Raji (cell line): ENCODE data around the gene ACACA.

Source experiments
- POLR2A ChIP-seq: IDR thresholded peaks from 2 replicates; pipeline ENCODE4 v1.6.1; 2011; ENCODE audit warnings: low read depth, low read length, control low read depth; ENCODE audit not compliant: insufficient read depth

ACACA gene

DNA sequence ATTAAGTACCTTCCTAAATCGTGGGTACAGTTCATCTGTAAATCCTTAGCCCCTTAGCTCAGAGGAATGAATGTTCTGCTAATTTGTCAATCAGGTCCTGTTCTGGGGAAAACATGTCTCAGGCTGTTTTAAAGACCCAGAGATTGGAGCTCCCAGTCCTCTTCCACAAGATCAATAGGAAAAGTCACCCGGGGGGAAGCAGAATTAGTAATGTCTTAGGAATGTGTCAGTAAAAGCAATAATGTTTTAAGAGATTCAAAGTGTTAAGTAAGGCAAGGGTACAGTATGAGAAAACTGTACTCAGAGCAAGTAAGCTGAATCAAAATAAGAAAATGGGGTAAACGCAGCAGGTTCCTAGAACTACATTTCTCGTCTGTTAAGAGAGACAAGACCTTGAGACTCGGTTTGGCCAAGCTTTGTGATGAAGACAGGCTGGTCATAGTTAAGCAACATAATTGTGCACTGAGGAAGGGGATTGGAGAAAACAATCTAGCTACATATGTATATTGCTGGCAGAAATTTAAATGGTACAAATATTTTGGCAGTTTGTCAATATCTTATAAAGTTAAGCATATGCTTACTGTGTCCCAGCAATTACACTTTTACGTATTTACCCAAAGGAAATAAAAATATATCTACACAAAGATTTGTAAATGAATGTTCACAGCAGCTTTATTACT is 223.7 kb downstream of the ACACA start:
- no peak for TF ChIP-seq POLR2A

DNA sequence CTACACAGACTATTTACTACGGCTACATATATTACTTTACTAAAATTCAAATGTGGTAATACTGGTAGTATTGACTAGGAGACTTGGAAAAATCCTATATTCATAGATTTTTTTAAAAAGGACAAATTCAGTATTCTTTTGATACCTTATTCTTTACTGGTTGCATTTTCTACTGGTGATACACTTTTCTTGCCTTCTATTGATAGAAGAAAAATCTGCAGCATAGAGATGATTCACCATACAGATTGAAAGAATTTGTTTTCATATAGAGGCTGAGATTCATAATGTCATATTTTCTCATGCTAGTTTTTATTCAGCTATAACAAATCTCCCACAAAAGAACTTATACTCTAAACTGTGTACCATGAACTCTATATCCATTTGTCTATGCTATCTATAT is 226.3 kb downstream of the ACACA start:
- TF ChIP-seq POLR2A, result no peak

DNA sequence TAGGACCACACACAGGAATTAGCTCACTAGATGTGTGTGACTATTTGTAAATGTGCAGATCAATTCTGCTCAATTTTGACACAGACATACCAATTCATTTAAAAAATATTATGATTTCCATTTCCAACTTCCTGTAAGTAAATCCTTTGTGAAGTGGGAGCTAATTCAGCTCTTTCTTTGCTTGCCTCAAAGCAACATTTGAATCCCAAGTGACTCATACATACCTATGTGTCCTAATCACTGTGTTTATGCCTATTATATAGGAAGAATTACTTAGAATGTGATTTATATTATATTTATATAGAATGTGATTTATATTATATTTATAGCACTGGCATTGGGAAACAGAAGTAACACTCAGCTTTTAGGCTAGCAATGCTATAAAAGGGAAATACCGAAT is 226.7 kb downstream of the ACACA start:
- no peak for TF ChIP-seq POLR2A

DNA sequence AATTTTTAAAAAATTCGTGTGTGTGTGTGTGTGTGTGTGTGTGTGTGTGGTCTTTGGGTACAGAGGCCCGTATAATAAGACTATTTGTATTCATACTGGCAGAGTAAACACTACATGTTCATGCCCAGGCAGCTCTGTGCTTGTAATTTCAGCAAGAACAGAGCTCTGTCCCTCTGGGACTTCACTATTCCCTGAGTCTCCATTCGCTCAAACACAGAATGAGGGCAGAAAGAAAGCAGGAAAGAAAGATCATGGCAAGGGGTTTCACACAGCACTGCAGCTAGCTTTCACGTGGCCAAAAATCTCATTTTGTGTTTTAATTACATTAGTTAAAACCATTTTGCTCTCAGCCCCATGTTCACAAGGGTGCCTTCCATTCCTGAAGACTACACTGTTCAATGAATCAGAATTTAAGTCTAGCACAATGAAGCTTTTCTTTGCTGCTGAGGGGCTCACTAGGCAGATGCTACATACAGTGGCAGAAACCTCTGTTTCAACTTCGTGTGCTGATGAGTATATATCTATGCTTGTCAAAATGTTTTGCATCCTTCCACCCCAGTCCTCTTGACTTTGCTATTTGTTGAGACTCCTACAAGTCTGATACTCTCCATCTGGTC is 229.3 kb downstream of the ACACA start:
- no peak for TF ChIP-seq POLR2A

DNA sequence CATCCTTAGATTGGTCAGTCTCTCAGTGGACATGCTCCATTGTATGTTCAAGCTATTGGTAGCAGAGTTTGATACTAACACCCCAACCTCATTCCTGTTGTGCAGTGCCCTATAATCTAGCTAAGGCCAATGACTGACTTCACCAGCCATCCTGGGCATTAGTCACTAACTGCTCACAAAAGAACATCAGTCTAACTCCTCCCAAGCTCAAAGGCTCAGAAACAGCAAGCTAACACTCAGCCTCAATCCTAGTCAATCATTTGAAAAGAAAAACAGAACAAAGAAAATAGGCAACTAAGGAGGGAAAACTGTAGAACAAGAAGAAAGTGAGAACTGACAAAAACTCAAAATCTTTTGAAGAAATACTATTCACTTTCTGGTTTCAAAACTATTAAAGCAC is 229.9 kb downstream of the ACACA start:
- TF ChIP-seq POLR2A, result no peak

DNA sequence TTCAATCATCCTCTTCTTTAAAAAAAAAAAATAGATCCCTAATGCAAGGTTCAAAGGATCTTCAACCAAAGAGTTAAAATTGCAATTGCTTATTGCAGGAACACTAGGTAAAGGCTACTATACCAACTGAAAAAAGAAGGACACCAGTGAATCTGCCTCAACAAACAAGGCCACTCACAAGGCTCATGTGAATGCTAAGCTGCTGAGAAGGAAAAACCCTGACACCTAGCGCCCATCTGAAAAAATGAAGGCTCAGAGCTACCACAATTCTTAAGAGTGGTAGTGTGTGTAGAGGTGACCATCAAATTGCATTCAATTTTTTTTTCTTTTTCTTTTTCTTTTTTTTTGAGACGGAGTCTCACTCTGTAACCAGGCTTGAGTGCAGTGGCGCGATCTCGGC is 232.4 kb downstream of the ACACA start:
- no peak for TF ChIP-seq POLR2A

DNA sequence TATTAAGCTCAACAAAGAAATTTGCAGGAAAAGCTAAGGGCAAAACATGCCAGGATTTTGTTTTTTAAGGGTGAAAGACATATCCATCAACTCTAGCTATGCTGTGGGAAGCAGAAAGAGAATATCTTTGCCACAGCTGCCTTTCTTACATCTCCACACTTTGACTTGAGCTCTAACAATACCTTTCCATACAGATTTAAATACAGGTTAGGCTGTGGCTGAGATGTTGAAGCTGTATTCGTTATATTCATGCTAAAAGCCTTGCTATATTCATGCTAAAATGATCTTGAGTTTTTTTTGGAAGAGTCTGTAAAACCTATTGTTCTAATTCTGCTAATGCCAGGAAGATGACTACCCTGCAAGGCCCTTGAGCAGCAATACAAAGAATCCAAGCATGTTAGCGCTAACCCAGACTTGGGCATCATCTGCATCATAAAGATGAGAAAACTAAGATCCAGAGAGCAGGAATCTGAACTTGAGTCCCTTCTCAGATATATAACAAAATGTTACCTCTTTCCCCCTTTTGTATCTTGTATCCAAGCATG is 235.7 kb downstream of the ACACA start:
- TF ChIP-seq POLR2A, result no peak

DNA sequence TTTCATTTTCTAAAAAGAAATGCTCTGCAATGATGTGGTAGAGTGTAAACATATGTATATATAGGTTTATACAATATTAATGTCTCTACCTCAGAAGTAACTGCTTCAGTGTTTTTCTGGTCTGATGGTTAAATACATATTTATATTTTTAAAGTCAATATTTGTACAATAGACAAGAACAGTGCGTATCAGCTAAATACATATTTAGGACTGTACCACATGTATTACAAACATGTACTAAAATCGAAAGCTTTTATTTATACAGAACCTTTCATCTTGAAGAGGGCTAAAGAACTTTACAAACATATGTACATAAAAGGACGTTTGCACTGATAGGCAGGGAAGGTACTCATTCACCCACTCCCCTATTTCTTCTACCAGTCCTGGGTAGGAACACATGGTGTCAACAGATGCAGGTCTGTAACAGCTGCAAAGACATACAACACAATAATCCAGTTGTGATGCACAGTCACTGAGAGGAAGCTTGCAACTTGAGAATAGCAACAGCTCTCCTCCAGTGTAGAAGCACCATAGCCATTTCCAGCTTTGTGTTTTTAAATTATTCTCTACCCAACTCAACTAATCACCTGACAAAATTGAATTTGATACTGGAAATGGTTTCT is 237.8 kb downstream of the ACACA start:
- no peak for TF ChIP-seq POLR2A

DNA sequence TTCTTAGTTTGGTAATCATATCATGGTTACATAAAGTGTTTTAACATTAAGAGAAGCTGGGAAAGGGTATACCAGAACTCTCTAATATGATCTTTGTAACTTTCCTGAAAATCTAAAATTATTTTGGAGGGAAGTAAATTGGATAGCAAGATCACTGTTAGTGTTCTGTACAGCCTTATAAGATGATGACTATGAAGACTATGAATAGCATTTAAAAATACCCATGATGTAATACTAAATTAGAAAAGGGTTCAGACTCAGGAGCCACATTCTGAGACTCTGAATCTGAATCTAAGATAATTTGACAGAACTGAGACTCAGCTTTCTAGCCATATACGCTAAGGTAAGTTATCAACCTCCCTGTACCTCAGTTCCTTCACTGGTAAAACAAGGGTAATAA is 238.9 kb downstream of the ACACA start:
- TF ChIP-seq POLR2A, result no peak

DNA sequence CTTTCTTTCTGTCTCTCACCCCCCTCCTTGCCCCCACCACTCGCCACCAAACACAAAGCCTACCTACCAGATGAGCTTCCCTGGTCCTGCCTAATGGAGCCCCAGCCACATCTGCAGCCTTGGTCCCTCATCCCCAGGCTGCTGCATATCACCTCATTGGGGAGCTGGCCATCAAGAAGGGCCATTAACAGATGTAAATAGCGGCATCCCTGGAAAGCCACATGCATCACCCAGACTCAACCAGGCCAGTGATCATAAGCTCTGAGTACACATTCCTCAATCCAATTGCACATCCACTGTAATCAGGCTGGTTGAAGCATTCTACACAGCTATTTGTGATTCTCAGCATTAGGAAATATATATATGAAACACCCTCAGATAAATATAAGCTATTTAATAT is 242.6 kb downstream of the ACACA start:
- no peak for TF ChIP-seq POLR2A

DNA sequence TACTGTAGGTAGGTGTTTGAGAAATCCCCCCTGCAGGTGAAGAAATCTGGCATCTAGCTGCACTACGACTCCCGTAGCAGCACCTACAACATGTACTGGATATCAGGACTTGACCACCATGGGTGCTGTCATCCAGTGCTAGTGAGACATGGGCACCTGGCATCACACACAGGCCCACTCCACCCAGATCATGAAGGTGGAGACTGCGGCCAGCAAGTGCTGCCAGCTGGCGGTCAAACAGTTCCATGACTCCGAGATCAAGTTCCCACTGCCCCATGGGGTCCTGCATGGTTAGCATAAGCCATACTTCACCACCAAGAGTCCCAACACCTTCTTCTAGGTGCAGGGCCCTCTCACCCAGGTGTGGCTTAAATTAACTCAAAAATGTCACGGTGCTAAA is 243.8 kb downstream of the ACACA start:
- TF ChIP-seq POLR2A, result no peak

DNA sequence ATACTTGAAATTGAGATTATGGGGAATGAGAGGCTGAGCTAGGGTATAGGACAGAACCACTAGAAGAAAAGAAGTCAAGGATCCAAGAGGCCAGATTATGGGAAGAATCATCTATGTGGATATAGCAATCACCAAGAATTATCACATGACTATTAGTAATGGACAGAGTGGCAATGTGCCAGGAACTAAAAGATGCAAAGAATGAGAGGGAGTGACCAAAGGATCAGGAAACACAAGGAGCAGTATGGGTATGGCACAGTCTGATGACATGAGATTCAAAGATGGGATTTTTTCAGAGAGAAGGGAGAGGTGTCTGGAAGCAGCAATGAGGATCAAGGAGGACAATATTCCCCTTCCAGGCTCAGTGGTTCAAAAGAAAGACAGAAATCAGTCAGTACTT is 245.7 kb downstream of the ACACA start:
- no peak for TF ChIP-seq POLR2A

DNA sequence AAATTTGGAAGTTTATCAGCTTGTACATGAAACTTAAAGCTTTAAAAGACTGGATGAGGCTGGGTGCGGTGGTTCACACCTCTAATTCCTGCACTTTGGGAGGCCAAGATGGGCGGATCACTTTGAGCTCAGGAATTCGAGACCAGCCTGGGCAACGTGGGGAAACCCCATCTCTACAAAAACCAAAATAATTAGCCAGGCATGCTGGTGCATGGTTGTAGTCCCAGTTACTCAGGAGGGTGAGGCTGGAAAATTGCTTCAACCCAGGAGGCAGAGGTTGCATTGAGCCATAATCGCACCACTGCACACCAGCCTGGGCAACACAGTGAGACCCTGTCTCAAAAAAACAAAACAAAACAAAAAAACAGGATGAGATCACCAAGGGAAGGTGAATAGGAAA is 248.3 kb downstream of the ACACA start:
- TF ChIP-seq POLR2A, result no peak

DNA sequence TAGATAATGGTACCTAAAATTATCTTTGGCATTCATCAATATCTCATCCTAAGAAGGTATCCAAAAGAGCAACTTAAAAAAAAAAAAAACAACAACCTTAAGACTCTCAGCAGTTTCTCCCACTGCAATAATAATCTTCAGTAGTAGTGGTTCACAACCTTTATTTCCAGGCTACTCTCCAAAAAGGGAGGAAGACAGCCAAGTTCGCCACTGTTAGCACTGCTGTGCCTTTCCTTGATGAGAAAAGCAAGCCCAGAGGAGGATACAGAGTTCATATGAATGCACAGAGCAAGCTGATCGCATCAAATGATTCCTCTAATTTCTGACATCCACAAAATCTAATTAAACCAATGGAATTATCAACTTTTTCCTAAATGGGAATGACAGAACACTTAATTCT is 258.5 kb downstream of the ACACA start:
- TF ChIP-seq POLR2A, result no peak

DNA sequence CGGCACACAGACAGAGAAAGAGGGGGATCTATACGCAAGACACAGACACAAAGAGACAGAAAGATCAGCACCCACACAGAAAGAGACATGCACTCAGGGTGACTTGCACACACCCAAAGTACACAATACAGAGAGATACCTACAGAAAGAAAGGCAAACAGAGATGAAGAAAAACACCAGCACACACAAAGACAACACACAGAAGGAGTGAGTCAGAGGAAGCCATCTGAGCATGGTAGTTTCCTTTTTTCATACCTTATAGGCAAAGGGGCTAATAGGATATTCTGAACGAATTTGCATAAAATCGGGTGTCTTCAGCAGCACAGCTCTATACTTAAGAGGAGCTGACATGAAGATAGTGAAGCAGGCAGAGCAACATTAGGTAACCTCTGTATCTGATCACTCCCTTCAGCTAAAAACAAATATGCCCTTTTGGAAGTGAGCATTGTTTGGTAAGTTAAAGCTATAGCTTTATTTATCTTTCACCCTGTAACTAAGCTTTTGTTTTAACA is 259.3 kb downstream of the ACACA start:
- peak; percentile 30; the same call in 1 of the 2 replicates for TF ChIP-seq POLR2A
